Lower leg skin (tissue), 3 donors: ENCODE measurements around the gene GUCA1A.

Experiments used
- POLR2A ChIP-seq, 2 donors: fragments of 450-650 bp; IDR thresholded peaks; one replicate each; pipeline ENCODE4 v1.6.1; 2016 to 2017; ENCODE audit warnings: antibody characterized with exemption in 2 of 2, mild to moderate bottlenecking in 1 of 2, moderate library complexity in 1 of 2
- TF ChIP-seq, protein P1 (sequence below), 3 donors: fragments of 450-650 bp; IDR thresholded peaks; one replicate each; pipeline ENCODE4 v1.5.1; 2016; ENCODE audit warnings: antibody characterized with exemption in 3 of 3, mild to moderate bottlenecking in 3 of 3, moderate library complexity in 2 of 3

DNA sequence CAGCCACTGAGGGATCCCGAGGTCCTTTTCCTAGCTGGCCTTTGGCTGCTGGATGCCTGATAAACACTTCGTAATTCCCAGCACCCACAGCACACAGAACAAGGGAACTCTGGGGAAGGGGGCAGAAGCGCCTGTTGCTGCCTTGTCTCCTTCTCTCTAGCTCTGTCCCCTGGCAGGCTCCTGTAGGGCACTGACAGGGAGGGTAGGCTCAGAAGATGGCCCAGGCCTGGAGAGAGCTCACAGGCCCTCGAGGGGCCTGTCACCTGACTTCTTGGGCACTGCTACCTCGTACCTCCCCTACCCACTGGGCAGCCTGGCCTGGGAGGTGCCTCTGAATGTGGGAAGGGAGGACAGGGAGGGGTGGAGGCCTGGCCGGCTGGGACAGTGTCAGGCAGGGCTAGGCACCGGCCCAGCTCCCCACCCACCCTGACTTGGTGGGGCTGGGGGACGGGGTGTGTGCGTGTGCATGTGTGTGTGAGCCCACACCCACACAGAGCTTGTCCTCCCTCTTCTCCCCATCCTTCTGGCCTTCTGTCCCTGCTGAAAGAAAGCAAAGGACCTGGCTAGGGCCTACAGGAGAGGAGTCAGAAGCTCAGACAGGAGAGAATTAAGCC is 48.8 kb upstream of the GUCA1A start:
- no peak for TF ChIP-seq POLR2A (IDR thresholded peaks at IDR 0.05)
- TF ChIP-seq, protein P1, sequence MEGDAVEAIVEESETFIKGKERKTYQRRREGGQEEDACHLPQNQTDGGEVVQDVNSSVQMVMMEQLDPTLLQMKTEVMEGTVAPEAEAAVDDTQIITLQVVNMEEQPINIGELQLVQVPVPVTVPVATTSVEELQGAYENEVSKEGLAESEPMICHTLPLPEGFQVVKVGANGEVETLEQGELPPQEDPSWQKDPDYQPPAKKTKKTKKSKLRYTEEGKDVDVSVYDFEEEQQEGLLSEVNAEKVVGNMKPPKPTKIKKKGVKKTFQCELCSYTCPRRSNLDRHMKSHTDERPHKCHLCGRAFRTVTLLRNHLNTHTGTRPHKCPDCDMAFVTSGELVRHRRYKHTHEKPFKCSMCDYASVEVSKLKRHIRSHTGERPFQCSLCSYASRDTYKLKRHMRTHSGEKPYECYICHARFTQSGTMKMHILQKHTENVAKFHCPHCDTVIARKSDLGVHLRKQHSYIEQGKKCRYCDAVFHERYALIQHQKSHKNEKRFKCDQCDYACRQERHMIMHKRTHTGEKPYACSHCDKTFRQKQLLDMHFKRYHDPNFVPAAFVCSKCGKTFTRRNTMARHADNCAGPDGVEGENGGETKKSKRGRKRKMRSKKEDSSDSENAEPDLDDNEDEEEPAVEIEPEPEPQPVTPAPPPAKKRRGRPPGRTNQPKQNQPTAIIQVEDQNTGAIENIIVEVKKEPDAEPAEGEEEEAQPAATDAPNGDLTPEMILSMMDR (IDR thresholded peaks at IDR 0.05): no peak
